SJCRH30 (cell line): ENCODE measurements around the gene PPFIBP1. TPM values are rescaled to one million over a fixed set of nuclear protein-coding genes. Genes with fewer than 3 reads are reported as not detected.

Experiments
- DNase-seq, 2 experiments: peaks; one replicate each; pipeline ENCODE4 v3.0.0-alpha.2; 2015 to 2020
- H3K27ac ChIP-seq: fragments of 250-450 bp; sonication (Bioruptor Pico); 2 replicates; pipeline ENCODE4 v1.5.1; 2020; ENCODE audit warnings: mild to moderate bottlenecking, moderate library complexity
- H3K27me3 ChIP-seq: fragments of 250-450 bp; sonication (Bioruptor Pico); 2 replicates; pipeline ENCODE4 v1.5.1; 2020; ENCODE audit warnings: mild to moderate bottlenecking, moderate library complexity
- H3K36me3 ChIP-seq: fragments of 250-450 bp; sonication (Bioruptor Pico); 2 replicates; pipeline ENCODE4 v1.5.1; 2020; ENCODE audit warnings: mild to moderate bottlenecking, moderate library complexity
- H3K4me1 ChIP-seq: fragments of 250-450 bp; sonication (Bioruptor Pico); 2 replicates; pipeline ENCODE4 v1.5.1; 2020; ENCODE audit warnings: mild to moderate bottlenecking, moderate library complexity
- H3K4me3 ChIP-seq: fragments of 250-450 bp; sonication (Bioruptor Pico); 2 replicates; pipeline ENCODE4 v1.5.1; 2020; ENCODE audit warnings: mild to moderate bottlenecking, moderate library complexity
- H3K9me3 ChIP-seq: fragments of 250-450 bp; sonication (Bioruptor Pico); replicated peaks from 2 replicates; pipeline ENCODE4 v1.5.1; 2020; ENCODE audit warnings: mild to moderate bottlenecking, moderate library complexity
- total RNA-seq: library from RNA; depleted of rRNA; stranded (reverse); fragments of >200 nt; shearing (Covaris generic); gene quantifications from 2 replicates; pipeline ENCODE4 v1.2.3, GENCODE V29; 2014

Gene PPFIBP1
- total RNA-seq, 1 experiment from 2014 or later = 53.5 TPM

GRCh38 chr12:27672643-27673042 is 148.6 kb downstream of the PPFIBP1 start:
- H3K27ac ChIP-seq = no peak overlapping the region
- H3K9me3 ChIP-seq = no peaks in the 10 kb centered on the region
- no peaks in the 10 kb centered on the region for H3K27me3 ChIP-seq
- H3K4me1 ChIP-seq = peaks cover 3% of the 10 kb centered on the region; the same call in 1 of the 2 replicates
- no peak for DNase-seq
- peaks cover 23% of the 10 kb centered on the region for H3K36me3 ChIP-seq
- no peak overlapping the region for H3K4me3 ChIP-seq

- Histone ChIP-seq H3K4me1 (peaks cover 3% of the 10 kb centered on the region; the same call in 1 of the 2 replicates), H3K36me3 (peaks cover 20% of the 10 kb centered on the region), H3K9me3 (no peaks in the 10 kb centered on the region), H3K27ac (no peak overlapping the region), H3K27me3 (no peaks in the 10 kb centered on the region), H3K4me3 (no peak overlapping the region)
- no peak for DNase-seq
Measured at GRCh38 chr12:27673101-27673718, 149.2 kb downstream of the PPFIBP1 start.

- Histone ChIP-seq H3K27me3 (no peaks in the 10 kb centered on the region), H3K4me1 (peaks cover 3% of the 10 kb centered on the region; the same call in 1 of the 2 replicates), H3K27ac (no peak overlapping the region), H3K9me3 (no peaks in the 10 kb centered on the region), H3K4me3 (no peak overlapping the region), H3K36me3 (peaks cover 24% of the 10 kb centered on the region)
- DNase-seq = no peak
Measured at GRCh38 chr12:27674989-27675388, 151.0 kb downstream of the PPFIBP1 start.

GRCh38 chr12:27680619-27681018 is 156.6 kb downstream of the PPFIBP1 start:
- no peak overlapping the region for H3K4me3 ChIP-seq
- H3K27me3 ChIP-seq = no peaks in the 10 kb centered on the region
- no peak for DNase-seq
- no peaks in the 10 kb centered on the region for H3K9me3 ChIP-seq
- no peak overlapping the region for H3K27ac ChIP-seq
- peaks cover 53% of the 10 kb centered on the region for H3K36me3 ChIP-seq
- no peaks in the 10 kb centered on the region for H3K4me1 ChIP-seq

- no peak overlapping the region for H3K4me3 ChIP-seq
- H3K4me1 ChIP-seq = no peaks in the 10 kb centered on the region
- H3K9me3 ChIP-seq = no peaks in the 10 kb centered on the region
- H3K27me3 ChIP-seq = no peaks in the 10 kb centered on the region
- no peak for DNase-seq
- no peak overlapping the region for H3K27ac ChIP-seq
- H3K36me3 ChIP-seq = peaks cover 56% of the 10 kb centered on the region
Measured at GRCh38 chr12:27682534-27682933, 158.5 kb downstream of the PPFIBP1 start.

GRCh38 chr12:27685274-27685673 is 161.3 kb downstream of the PPFIBP1 start:
- H3K4me1 ChIP-seq = no peaks in the 10 kb centered on the region
- H3K9me3 ChIP-seq = no peaks in the 10 kb centered on the region
- no peaks in the 10 kb centered on the region for H3K27me3 ChIP-seq
- peaks cover 54% of the 10 kb centered on the region for H3K36me3 ChIP-seq
- no peak overlapping the region for H3K27ac ChIP-seq
- no peak overlapping the region for H3K4me3 ChIP-seq
- DNase-seq = no peak

- H3K27me3 ChIP-seq = no peaks in the 10 kb centered on the region
- no peak overlapping the region for H3K4me3 ChIP-seq
- no peaks in the 10 kb centered on the region for H3K4me1 ChIP-seq
- peaks cover 49% of the 10 kb centered on the region for H3K36me3 ChIP-seq
- H3K9me3 ChIP-seq = no peaks in the 10 kb centered on the region
- no peak overlapping the region for H3K27ac ChIP-seq
- no peak for DNase-seq
Measured at GRCh38 chr12:27686147-27686546, 162.1 kb downstream of the PPFIBP1 start.

- Histone ChIP-seq H3K27me3 (no peaks in the 10 kb centered on the region), H3K36me3 (peaks cover 46% of the 10 kb centered on the region), H3K4me3 (no peak overlapping the region), H3K27ac (no peak overlapping the region), H3K4me1 (no peaks in the 10 kb centered on the region), H3K9me3 (no peaks in the 10 kb centered on the region)
- DNase-seq = no peak
Measured at GRCh38 chr12:27688671-27689070, 164.7 kb downstream of the PPFIBP1 start.

- H3K36me3 ChIP-seq = peaks cover 49% of the 10 kb centered on the region
- H3K27me3 ChIP-seq = no peaks in the 10 kb centered on the region
- no peak overlapping the region for H3K27ac ChIP-seq
- no peaks in the 10 kb centered on the region for H3K4me1 ChIP-seq
- no peaks in the 10 kb centered on the region for H3K9me3 ChIP-seq
- H3K4me3 ChIP-seq = no peak overlapping the region
- no peak for DNase-seq
Measured at GRCh38 chr12:27689558-27690180, 165.7 kb downstream of the PPFIBP1 start.

- Histone ChIP-seq H3K27ac (no peak overlapping the region), H3K36me3 (peaks cover 28% of the 10 kb centered on the region), H3K4me1 (no peaks in the 10 kb centered on the region), H3K4me3 (no peak overlapping the region), H3K9me3 (no peaks in the 10 kb centered on the region), H3K27me3 (no peaks in the 10 kb centered on the region)
- DNase-seq = no peak
Measured at GRCh38 chr12:27693403-27693802, 169.4 kb downstream of the PPFIBP1 start.

GRCh38 chr12:27695556-27696292 is 171.7 kb downstream of the PPFIBP1 start:
- no peaks in the 10 kb centered on the region for H3K27me3 ChIP-seq
- no peak overlapping the region for H3K4me3 ChIP-seq
- no peaks in the 10 kb centered on the region for H3K9me3 ChIP-seq
- H3K27ac ChIP-seq = no peak overlapping the region
- no peaks in the 10 kb centered on the region for H3K4me1 ChIP-seq
- no peak for DNase-seq
- H3K36me3 ChIP-seq = peaks cover 25% of the 10 kb centered on the region

GRCh38 chr12:27696293-27696652 is 172.3 kb downstream of the PPFIBP1 start, which contains the start of gene REP15:
TSS of gene REP15 (plus strand) at chr12:27696447. CDS start at chr12:27696563, 116 bp downstream.
- no peak for DNase-seq
- no peaks in the 10 kb centered on the region for H3K4me1 ChIP-seq
- no peaks in the 10 kb centered on the region for H3K9me3 ChIP-seq
- H3K27ac ChIP-seq = no peak within 1 kb of the TSS
- H3K36me3 ChIP-seq = peaks cover 24% of the 10 kb centered on the region
- H3K27me3 ChIP-seq = no peaks in the 10 kb centered on the region
- H3K4me3 ChIP-seq = no peak within 1 kb of the TSS

GRCh38 chr12:27696864-27697564 is 173.0 kb downstream of the PPFIBP1 start:
- DNase-seq = no peak
- H3K27ac ChIP-seq = no peak overlapping the region
- no peaks in the 10 kb centered on the region for H3K9me3 ChIP-seq
- no peaks in the 10 kb centered on the region for H3K4me1 ChIP-seq
- peaks cover 19% of the 10 kb centered on the region for H3K36me3 ChIP-seq
- H3K27me3 ChIP-seq = no peaks in the 10 kb centered on the region
- H3K4me3 ChIP-seq = no peak overlapping the region

GRCh38 chr12:27703720-27704452 is 179.9 kb downstream of the PPFIBP1 start:
- DNase-seq = peak; percentile 75 to 88
- H3K4me3 ChIP-seq = no peak overlapping the region
- H3K9me3 ChIP-seq = no peaks in the 10 kb centered on the region
- H3K27ac ChIP-seq = no peak overlapping the region
- H3K27me3 ChIP-seq = no peaks in the 10 kb centered on the region
- H3K4me1 ChIP-seq = no peaks in the 10 kb centered on the region
- H3K36me3 ChIP-seq = no peaks in the 10 kb centered on the region
